Tibial nerve (tissue), 4 donors: ENCODE results near the gene CYP1B1. TPM values are rescaled to one million over a fixed set of nuclear protein-coding genes. Genes with fewer than 3 reads are reported as not detected.

ENCODE experiments used
- DNase-seq, 2 donors: peaks; one replicate each; pipeline ENCODE4 v3.0.0-alpha.2; 2019; ENCODE audit warnings: low spot score in 2 of 2
- H3K27ac ChIP-seq, 4 donors: fragments of 200-600 bp; sonication (generic) in 3 of 4; one replicate each; pipeline ENCODE4 v1.5.1; 2017 to 2019; ENCODE audit warnings: mild to moderate bottlenecking in 1 of 4
- H3K27me3 ChIP-seq, 2 donors: fragments of 200-600 bp; sonication (generic) in 1 of 2; one replicate each; pipeline versions ENCODE4 v1.5.1 to v1.6.0; 2017 to 2019
- H3K36me3 ChIP-seq, 3 donors: fragments of 200-600 bp; sonication (generic); one replicate each; pipeline ENCODE4 v1.5.1; 2018 to 2019
- H3K4me1 ChIP-seq, 4 donors: fragments of 200-600 bp; sonication (generic) in 3 of 4; one replicate each; pipeline ENCODE4 v1.5.1; 2017 to 2019
- H3K4me3 ChIP-seq, 4 donors: fragments of 200-600 bp; sonication (generic) in 3 of 4; one replicate each; pipeline ENCODE4 v1.5.1; 2017 to 2019; ENCODE audit warnings: mild to moderate bottlenecking in 1 of 4, moderate library complexity in 1 of 4
- H3K9me3 ChIP-seq, 4 donors: fragments of 200-600 bp; sonication (generic) in 3 of 4; one replicate each; pipeline ENCODE4 v1.5.1; 2017 to 2019
- CTCF ChIP-seq, 5 experiments: fragments of 200-600 bp in 3 of 5; fragments of 450-650 bp in 2 of 5; sonication (generic) in 3 of 5; IDR thresholded peaks; one replicate each; pipeline ENCODE4 v1.5.1; 2016 to 2019; ENCODE audit warnings: antibody characterized with exemption in 5 of 5, mild to moderate bottlenecking in 3 of 5, moderate library complexity in 2 of 5
- EP300 ChIP-seq, 2 donors: sonication (generic); formaldehyde crosslinking; IDR thresholded peaks; one replicate each; pipeline ENCODE4 v1.6.1; 2017; ENCODE audit warnings: antibody characterized with exemption in 2 of 2, mild to moderate bottlenecking in 1 of 2
- POLR2A ChIP-seq, 2 donors: fragments of 450-650 bp; IDR thresholded peaks; one replicate each; pipeline ENCODE4 v1.6.1; 2017; ENCODE audit warnings: antibody characterized with exemption in 2 of 2, mild to moderate bottlenecking in 2 of 2, moderate library complexity in 2 of 2
- WGBS, 2 donors: methylation state at CpG; one replicate each; pipeline ENCODE4 v1.1.5; 2018; 5-methylcytosine and 5-hydroxymethylcytosine counted together
- total RNA-seq, 4 donors: library from RNA; depleted of rRNA; stranded (reverse); fragments of >200 nt; gene quantifications; one replicate each; pipeline ENCODE4 v1.1.0, GENCODE V29; 2016

CYP1B1 gene
- total RNA-seq, 4 donors from 2014 or later, result 170 to 321 (median 212) TPM

DNA sequence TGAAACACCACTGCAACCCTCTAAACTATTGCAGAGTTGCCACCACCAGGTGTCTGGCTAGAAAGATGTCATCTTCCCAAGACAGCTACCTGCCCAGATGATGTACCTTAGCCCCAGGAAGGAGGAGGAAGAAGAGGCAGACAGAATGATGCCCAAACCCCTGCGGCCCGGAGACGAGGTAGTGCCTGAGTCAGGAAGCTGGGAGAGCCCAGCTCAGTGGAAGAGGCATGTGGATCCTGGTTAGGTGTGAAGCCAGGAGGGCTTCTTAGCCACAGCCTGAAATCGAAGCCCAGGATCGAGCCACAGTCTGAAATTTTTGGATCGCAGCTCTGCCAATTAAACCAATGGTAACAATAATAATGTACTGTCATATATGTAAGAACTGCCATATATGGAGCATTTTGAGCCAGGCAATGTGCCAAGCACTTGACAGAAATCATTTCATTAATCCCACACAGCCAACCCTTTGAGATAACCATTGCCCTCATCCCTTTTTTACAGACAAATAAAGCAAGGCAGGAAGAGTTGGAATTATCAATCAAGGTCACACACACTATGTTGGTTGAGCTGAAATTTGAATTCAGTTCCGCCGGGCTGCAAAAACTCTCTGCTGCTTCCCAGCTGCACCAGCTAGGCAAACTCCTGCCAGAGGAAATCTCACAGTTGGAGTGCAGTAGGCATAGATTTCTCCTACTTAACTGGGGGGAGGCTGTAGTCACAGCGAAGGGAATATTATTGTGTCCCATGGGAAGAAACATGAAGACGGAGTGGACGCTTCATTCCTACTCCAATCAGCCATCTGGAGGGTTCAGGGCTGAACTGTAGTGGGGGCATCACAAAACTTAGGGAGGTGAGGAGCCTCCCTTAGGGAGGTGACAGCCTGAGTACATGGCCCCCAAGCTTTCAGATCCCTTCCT lies 19.4 kb upstream of the CYP1B1 start:
- no peak for DNase-seq
- H3K4me3 ChIP-seq, result no peak overlapping the region
- 72 to 73% methylated on average over 11 of the region's 11 CpGs for WGBS, 2 donors
- H3K9me3 ChIP-seq, result no peaks in the 10 kb centered on the region
- H3K27ac ChIP-seq, result peak overlapping the region in 2 of 4 donors; percentile 63 to 80
- peaks cover 0 to 70% (median 12%) of the 10 kb centered on the region in 4 donors for H3K4me1 ChIP-seq
- no peaks in the 10 kb centered on the region for H3K36me3 ChIP-seq
- TF ChIP-seq POLR2A (IDR thresholded peaks at IDR 0.05), result no peak
- no peak for TF ChIP-seq EP300 (IDR thresholded peaks at IDR 0.05)
- TF ChIP-seq CTCF (IDR thresholded peaks at IDR 0.05), result no peak
- H3K27me3 ChIP-seq, result no peaks in the 10 kb centered on the region

DNA sequence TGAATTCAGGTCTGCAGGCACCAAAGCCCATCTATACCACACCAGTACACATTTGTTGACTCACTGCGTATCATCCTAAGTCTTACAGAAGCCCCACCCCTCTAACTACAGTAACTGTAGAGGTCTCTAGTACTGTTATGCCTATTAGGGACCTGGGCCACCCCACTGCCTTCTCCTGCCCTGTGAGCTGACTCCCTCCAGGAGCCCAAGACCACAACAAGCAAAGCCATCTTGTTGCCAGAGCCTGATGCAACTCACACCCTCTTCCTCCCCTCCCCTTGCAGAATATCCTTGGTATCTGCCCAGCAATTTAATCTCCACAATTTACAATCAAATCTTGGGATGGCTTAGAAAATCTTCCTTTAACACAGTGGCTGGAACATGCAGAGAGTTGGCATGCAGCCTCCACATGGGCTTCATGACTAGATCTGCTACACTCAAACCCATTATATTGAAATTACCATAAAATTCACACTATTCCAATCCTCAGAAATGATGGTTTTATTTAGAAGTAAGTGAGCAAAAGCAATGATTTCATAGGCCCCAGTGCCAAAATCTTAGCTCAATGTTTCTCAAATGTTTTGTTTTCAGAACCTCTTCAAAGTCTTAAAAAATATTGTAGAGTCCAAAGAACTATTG lies 17.7 kb upstream of the CYP1B1 start:
- H3K4me3 ChIP-seq, result no peak overlapping the region
- no peaks in the 10 kb centered on the region for H3K36me3 ChIP-seq
- TF ChIP-seq POLR2A (IDR thresholded peaks at IDR 0.05) (no peak), EP300 (IDR thresholded peaks at IDR 0.05) (no peak), CTCF (IDR thresholded peaks at IDR 0.05) (no peak)
- no peaks in the 10 kb centered on the region for H3K9me3 ChIP-seq
- no peaks in the 10 kb centered on the region for H3K27me3 ChIP-seq
- peak overlapping the region in 2 of 4 donors; percentile 60 to 63 for H3K27ac ChIP-seq
- peaks cover 0 to 59% (median 12%) of the 10 kb centered on the region in 4 donors for H3K4me1 ChIP-seq
- DNase-seq, result no peak
- 85 to 94% methylated on average over 1 of the region's 1 CpG for WGBS, 2 donors

DNA sequence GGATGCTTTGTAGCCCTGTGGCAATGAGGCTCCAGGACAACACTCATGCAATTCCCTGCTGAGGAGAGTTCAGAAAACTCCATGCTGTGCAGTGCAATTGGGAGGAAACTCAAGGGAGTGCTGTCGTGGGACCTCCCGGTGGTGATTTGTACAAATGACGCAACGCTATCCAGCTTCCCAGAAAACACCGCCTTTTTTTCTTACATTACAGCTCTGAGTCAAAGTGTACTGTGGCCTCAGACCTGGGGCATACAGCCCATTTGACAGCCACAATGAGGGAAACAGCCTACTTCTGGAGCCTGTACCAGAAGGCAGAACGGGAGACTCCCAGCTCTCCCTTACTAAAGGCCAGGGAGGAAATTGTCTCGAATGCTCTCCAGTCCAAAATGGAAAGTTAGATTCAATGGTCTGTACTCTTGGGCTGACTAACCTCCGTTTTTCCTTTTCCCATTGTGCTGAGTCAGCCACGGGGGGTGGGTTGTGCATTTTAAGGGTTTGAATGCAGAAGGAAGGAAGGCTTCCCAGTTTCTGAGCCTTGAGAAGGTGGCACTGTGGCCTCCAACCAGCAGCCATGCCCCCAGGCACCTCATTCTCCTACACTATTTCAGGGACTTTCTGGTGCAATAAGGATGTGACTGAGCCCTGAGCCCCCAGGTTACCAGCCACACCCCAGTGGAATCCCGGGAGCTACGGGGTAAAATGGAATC lies 16.4 kb upstream of the CYP1B1 start:
- Histone ChIP-seq H3K27me3 (no peaks in the 10 kb centered on the region), H3K27ac (peak overlapping the region in 3 of 4 donors; percentile 22 to 63 (median 60)), H3K36me3 (no peaks in the 10 kb centered on the region), H3K4me1 (peaks cover 0 to 47% (median 8%) of the 10 kb centered on the region in 4 donors), H3K9me3 (no peaks in the 10 kb centered on the region), H3K4me3 (no peak overlapping the region)
- no peak for TF ChIP-seq CTCF (IDR thresholded peaks at IDR 0.05)
- peak in 1 of 2 donors; percentile 90 for TF ChIP-seq EP300 (IDR thresholded peaks at IDR 0.05)
- no peak for TF ChIP-seq POLR2A (IDR thresholded peaks at IDR 0.05)
- WGBS, 2 donors, result 34 to 47% methylated on average over 10 to 11 of the region's 11 CpGs
- DNase-seq, result peak in 1 of 2 donors; percentile 75

- Histone ChIP-seq H3K36me3 (no peaks in the 10 kb centered on the region), H3K9me3 (no peaks in the 10 kb centered on the region), H3K27me3 (no peaks in the 10 kb centered on the region), H3K27ac (peak overlapping the region in 3 of 4 donors; percentile 22 to 60 (median 53)), H3K4me3 (no peak overlapping the region), H3K4me1 (peaks cover 0 to 41% (median 5%) of the 10 kb centered on the region in 4 donors)
- 70 to 87% methylated on average over 5 of the region's 5 CpGs for WGBS, 2 donors
- DNase-seq, result no peak
- TF ChIP-seq POLR2A (IDR thresholded peaks at IDR 0.05), result no peak
- TF ChIP-seq CTCF (IDR thresholded peaks at IDR 0.05), result no peak
Observed at GRCh38 chr2:38091760-38092159, 15.8 kb upstream of the CYP1B1 start.
